Measurements from ENCODE around the gene ZCCHC24. TPM values are rescaled to one million over a fixed set of nuclear protein-coding genes. Genes with fewer than 3 reads are reported as not detected.
A peak's percentile ranks its signal among the peaks of the same experiment; 100 is the strongest.

ZCCHC24 gene
- total RNA-seq, 4 donors from 2014 or later: 2.8 to 39.6 (median 9.3) TPM

GRCh38 chr10:79431891-79432831 is 13.3 kb downstream of the ZCCHC24 start:
- peaks cover 0 to 5% (median 0%) of the 10 kb centered on the region in 3 donors for H3K36me3 ChIP-seq
- TF ChIP-seq, protein P1, sequence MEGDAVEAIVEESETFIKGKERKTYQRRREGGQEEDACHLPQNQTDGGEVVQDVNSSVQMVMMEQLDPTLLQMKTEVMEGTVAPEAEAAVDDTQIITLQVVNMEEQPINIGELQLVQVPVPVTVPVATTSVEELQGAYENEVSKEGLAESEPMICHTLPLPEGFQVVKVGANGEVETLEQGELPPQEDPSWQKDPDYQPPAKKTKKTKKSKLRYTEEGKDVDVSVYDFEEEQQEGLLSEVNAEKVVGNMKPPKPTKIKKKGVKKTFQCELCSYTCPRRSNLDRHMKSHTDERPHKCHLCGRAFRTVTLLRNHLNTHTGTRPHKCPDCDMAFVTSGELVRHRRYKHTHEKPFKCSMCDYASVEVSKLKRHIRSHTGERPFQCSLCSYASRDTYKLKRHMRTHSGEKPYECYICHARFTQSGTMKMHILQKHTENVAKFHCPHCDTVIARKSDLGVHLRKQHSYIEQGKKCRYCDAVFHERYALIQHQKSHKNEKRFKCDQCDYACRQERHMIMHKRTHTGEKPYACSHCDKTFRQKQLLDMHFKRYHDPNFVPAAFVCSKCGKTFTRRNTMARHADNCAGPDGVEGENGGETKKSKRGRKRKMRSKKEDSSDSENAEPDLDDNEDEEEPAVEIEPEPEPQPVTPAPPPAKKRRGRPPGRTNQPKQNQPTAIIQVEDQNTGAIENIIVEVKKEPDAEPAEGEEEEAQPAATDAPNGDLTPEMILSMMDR (IDR thresholded peaks at IDR 0.05): no peak
- no peak for TF ChIP-seq POLR2A (IDR thresholded peaks at IDR 0.05)
- H3K9me3 ChIP-seq: no peaks in the 10 kb centered on the region
- peaks cover 0 to 47% (median 0%) of the 10 kb centered on the region in 4 donors for H3K4me1 ChIP-seq
- no peaks in the 10 kb centered on the region for H3K27me3 ChIP-seq
- DNase-seq: no peak
- peak overlapping the region in 2 of 4 donors; percentile 64 to 88 for H3K27ac ChIP-seq
- no peak overlapping the region for H3K4me3 ChIP-seq

DNA sequence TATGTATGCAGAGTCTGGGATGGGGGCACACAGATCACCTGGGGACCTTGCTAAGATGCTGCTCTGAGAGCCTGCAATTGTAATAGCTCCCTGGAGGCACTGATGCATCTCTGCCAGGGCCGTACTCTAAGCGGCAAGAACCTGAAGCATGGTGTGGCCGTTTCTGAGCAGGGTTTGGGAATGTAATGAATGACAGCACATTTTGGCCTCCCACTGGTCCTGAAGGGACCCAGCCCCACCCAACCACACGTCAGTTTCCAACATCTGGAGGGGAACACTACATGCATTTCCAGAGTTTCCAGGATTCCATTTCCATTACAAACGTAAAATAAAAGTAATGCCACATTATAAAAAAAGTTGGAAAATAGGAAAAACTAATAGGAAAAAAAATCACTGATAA is 14.0 kb downstream of the ZCCHC24 start:
- Histone ChIP-seq H3K4me3 (no peak overlapping the region), H3K9me3 (no peaks in the 10 kb centered on the region), H3K4me1 (peaks cover 0 to 41% (median 0%) of the 10 kb centered on the region in 4 donors), H3K27me3 (no peaks in the 10 kb centered on the region), H3K27ac (peak overlapping the region in 1 of 4 donors; percentile 88), H3K36me3 (peaks cover 0 to 5% (median 0%) of the 10 kb centered on the region in 3 donors)
- TF ChIP-seq POLR2A (IDR thresholded peaks at IDR 0.05): no peak
- TF ChIP-seq, protein P1 (IDR thresholded peaks at IDR 0.05): no peak
- DNase-seq: no peak

- peak overlapping the region in 1 of 4 donors; percentile 16 for H3K27ac ChIP-seq
- DNase-seq: peak in 1 of 3 donors; percentile 22
- TF ChIP-seq POLR2A (IDR thresholded peaks at IDR 0.05): no peak
- TF ChIP-seq, protein P1 (IDR thresholded peaks at IDR 0.05): no peak
- H3K36me3 ChIP-seq: peaks cover 0 to 5% (median 0%) of the 10 kb centered on the region in 3 donors
- H3K9me3 ChIP-seq: no peaks in the 10 kb centered on the region
- H3K4me3 ChIP-seq: no peak overlapping the region
- peaks cover 0 to 37% (median 0%) of the 10 kb centered on the region in 4 donors for H3K4me1 ChIP-seq
- no peaks in the 10 kb centered on the region for H3K27me3 ChIP-seq
Measured at GRCh38 chr10:79430936-79431335, 14.5 kb downstream of the ZCCHC24 start.

- Histone ChIP-seq H3K9me3 (no peaks in the 10 kb centered on the region), H3K27me3 (no peaks in the 10 kb centered on the region), H3K4me3 (no peak overlapping the region), H3K27ac (peak overlapping the region in 1 of 4 donors; percentile 39), H3K36me3 (peaks cover 0 to 5% (median 0%) of the 10 kb centered on the region in 3 donors), H3K4me1 (peaks cover 0 to 35% (median 0%) of the 10 kb centered on the region in 4 donors)
- peak in 1 of 3 donors; percentile 11 for DNase-seq
- TF ChIP-seq POLR2A (IDR thresholded peaks at IDR 0.05): no peak
- TF ChIP-seq, protein P1 (IDR thresholded peaks at IDR 0.05): no peak
Measured at GRCh38 chr10:79430325-79430905, 15.0 kb downstream of the ZCCHC24 start.

DNA sequence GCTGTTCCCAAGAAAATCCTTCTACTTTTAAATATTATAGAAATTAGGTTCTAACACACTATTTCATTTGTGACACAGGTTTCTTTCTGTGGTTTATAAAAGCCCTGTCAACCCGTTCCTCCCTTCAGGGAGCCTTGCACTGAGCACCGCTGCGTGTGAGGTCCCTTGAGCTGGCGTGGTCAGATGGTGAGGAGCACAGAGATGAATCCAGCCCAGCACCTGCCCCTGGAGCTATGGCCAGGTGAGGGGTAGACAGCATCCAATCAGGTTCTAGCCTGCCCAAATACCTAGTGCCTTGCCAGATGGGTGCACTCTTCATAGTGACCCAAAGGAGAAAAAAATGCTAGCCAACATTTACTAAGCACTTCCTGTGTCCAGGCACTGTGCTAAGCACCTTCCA is 15.7 kb downstream of the ZCCHC24 start:
- peaks cover 0 to 5% (median 0%) of the 10 kb centered on the region in 3 donors for H3K36me3 ChIP-seq

More for the DNA sequence above, 15.7 kb downstream of the ZCCHC24 start:
- peak in 1 of 3 donors; percentile 5 for DNase-seq
- Histone ChIP-seq H3K4me1 (peaks cover 0 to 38% (median 0%) of the 10 kb centered on the region in 4 donors), H3K9me3 (no peaks in the 10 kb centered on the region), H3K4me3 (no peak overlapping the region), H3K27ac (peak overlapping the region in 1 of 4 donors; percentile 39), H3K27me3 (no peaks in the 10 kb centered on the region)
- no peak for TF ChIP-seq POLR2A (IDR thresholded peaks at IDR 0.05)
- TF ChIP-seq, protein P1 (IDR thresholded peaks at IDR 0.05): no peak

Data from Peyer's patch (tissue), 4 donors.